K562 (cell line): Measurements from ENCODE around the gene DAB1. TPM values are rescaled to one million over a fixed set of nuclear protein-coding genes. Genes with fewer than 3 reads are reported as not detected.

Experiments
- ATAC-seq: fragments of 200-7000 bp; cut with Tn5 transposase; 3 replicates; pipeline ENCODE4 v1.9.1; 2020; ENCODE audit warnings: moderate library complexity
- BruUV-seq: library from RNA; stranded (reverse); fragments of 400-500 nt; replicated peaks from 2 replicates; lab custom pipeline; 2021; lab: Mats Ljungman, UMichigan
- CTCF ChIA-PET: fragments of 300-600 bp; formaldehyde crosslinking; extraction: SDS; loops from one replicate; lab custom pipeline; 2021; ENCODE audit warnings: low intra/inter-chr PET ratio; lab: Yijun Ruan, JAX
- POLR2A ChIA-PET: fragments of 300-600, 350-650 bp; sonication (Branson Sonifier 250); formaldehyde crosslinking; extraction: SDS; loops from one replicate; lab custom pipeline; 2021; ENCODE audit warnings: antibody characterized with exemption, inconsistent platforms; lab: Yijun Ruan, JAX
- DNase-seq, 4 experiments: peaks; one replicate each; pipeline versions ENCODE4 v3.0.0 to v3.0.0-alpha.2; 2011 to 2018; ENCODE audit warnings: low spot score in 3 of 4, mixed read lengths in 3 of 4; ENCODE audit errors: extremely low read depth in 1 of 4
- FAIRE-seq: peaks from 2 replicates; lab custom pipeline; 2011; peaks lifted over from hg19 to GRCh38; lab: Jason Lieb, UNC
- H2AFZ ChIP-seq: 2 replicates; pipeline ENCODE4 v1.6.0; 2011; ENCODE audit warnings: low read depth, low read length, control low read depth, inconsistent platforms
- H3K27ac ChIP-seq: fragments of 200-600 bp; 3 replicates; pipeline ENCODE4 v1.8.0; 2011; ENCODE audit warnings: low read depth, mild to moderate bottlenecking, control low read depth, inconsistent platforms, low read length, moderate library complexity, mixed read lengths; ENCODE audit errors: extremely low read depth
- H3K27me3 ChIP-seq, 2 experiments: fragments of 300-600 bp in 1 of 2; 2 replicates in 1 of 2; 3 replicates in 1 of 2; pipeline versions ENCODE4 v1.6.0 to v1.8.0; 2011; ENCODE audit warnings: inconsistent platforms in 2 of 2, low read length in 2 of 2, mild to moderate bottlenecking in 1 of 2, mixed read lengths in 1 of 2, moderate library complexity in 1 of 2; ENCODE audit not compliant: control insufficient read depth in 2 of 2, insufficient read depth in 2 of 2
- H3K36me3 ChIP-seq: fragments of 300-600 bp; 3 replicates; pipeline ENCODE4 v1.8.0; 2011; ENCODE audit warnings: mild to moderate bottlenecking, low read length, inconsistent platforms; ENCODE audit not compliant: control insufficient read depth, insufficient read depth
- H3K4me1 ChIP-seq, 2 experiments: fragments of 200-600 bp in 1 of 2; replicated peaks in 1 of 2; 2 replicates in 1 of 2; 3 replicates in 1 of 2; pipeline versions ENCODE4 v1.5.1 to v1.8.0; 2011; ENCODE audit warnings: inconsistent platforms in 2 of 2, low read length in 2 of 2, mild to moderate bottlenecking in 1 of 2, mixed read lengths in 1 of 2, moderate library complexity in 1 of 2; ENCODE audit not compliant: control insufficient read depth in 2 of 2, insufficient read depth in 2 of 2
- H3K4me2 ChIP-seq: 2 replicates; pipeline ENCODE4 v1.6.1; 2011; ENCODE audit warnings: low read length, control low read depth, inconsistent platforms, mixed read lengths; ENCODE audit not compliant: insufficient read depth
- H3K4me3 ChIP-seq: fragments of 200-600 bp; sonication (generic), shearing (Covaris generic); 2 replicates; pipeline ENCODE4 v1.5.1; 2016; ENCODE audit warnings: control low read depth, inconsistent platforms
- H3K79me2 ChIP-seq: fragments of 200-600 bp; 3 replicates; pipeline ENCODE4 v1.8.0; 2011; ENCODE audit warnings: low read length, inconsistent platforms; ENCODE audit not compliant: control insufficient read depth, insufficient read depth
- H3K9ac ChIP-seq, 2 experiments: 2 replicates each; pipeline versions ENCODE4 v1.6.0 to v1.6.1; 2011; ENCODE audit warnings: low read depth in 2 of 2, low read length in 2 of 2, control low read depth in 1 of 2, inconsistent platforms in 1 of 2, mild to moderate bottlenecking in 1 of 2, mixed read lengths in 1 of 2; ENCODE audit not compliant: insufficient read depth in 1 of 2
- H3K9me1 ChIP-seq: one replicate; pipeline ENCODE4 v1.6.0; 2011; ENCODE audit warnings: inconsistent platforms, mild to moderate bottlenecking, low read length, moderate library complexity; ENCODE audit not compliant: control insufficient read depth, insufficient read depth
- H3K9me3 ChIP-seq: replicated peaks from 2 replicates; pipeline ENCODE4 v1.5.1; 2011; ENCODE audit warnings: low read depth, low read length, inconsistent platforms; ENCODE audit not compliant: control insufficient read depth, insufficient read depth
- H4K20me1 ChIP-seq: replicated peaks from 2 replicates; pipeline ENCODE4 v1.6.1; 2011; ENCODE audit warnings: low read length, inconsistent platforms, mixed read lengths; ENCODE audit not compliant: control insufficient read depth, insufficient read depth
- CXXC5 ChIP-seq: fragments of 250-450 bp; sonication (Bioruptor Pico); IDR thresholded peaks from 2 replicates; pipeline ENCODE4 v1.8.0; 2022; ENCODE audit warnings: inconsistent platforms, mild to moderate bottlenecking, moderate library complexity
- DMBX1 ChIP-seq: fragments of 250-450 bp; sonication (Bioruptor Pico); IDR thresholded peaks from 2 replicates; pipeline ENCODE4 v1.8.0; 2022; ENCODE audit warnings: inconsistent platforms, mild to moderate bottlenecking, moderate library complexity, borderline replicate concordance
- NR4A1 ChIP-seq, 2 experiments: fragments of 250-450 bp in 1 of 2; fragments of 450-650 bp in 1 of 2; sonication (Bioruptor Pico) in 1 of 2; IDR thresholded peaks; 2 replicates each; pipeline versions ENCODE4 v1.4.0 to v1.6.1; 2016 to 2020; ENCODE audit warnings: mild to moderate bottlenecking in 2 of 2, missing compliant biosample characterization in 1 of 2, missing genetic modification characterization in 1 of 2, moderate library complexity in 1 of 2
- RFX1 ChIP-seq: fragments of 450-650 bp; IDR thresholded peaks from 2 replicates; pipeline ENCODE4 v1.6.1; 2016; ENCODE audit warnings: mild to moderate bottlenecking, moderate library complexity
- SOX6 ChIP-seq: fragments of 450-650 bp; IDR thresholded peaks from 2 replicates; pipeline ENCODE4 v1.6.1; 2014; ENCODE audit warnings: mild to moderate bottlenecking
- TCF3 ChIP-seq: sonication (generic); formaldehyde crosslinking; IDR thresholded peaks from 2 replicates; pipeline ENCODE4 v1.4.0; 2020; ENCODE audit warnings: mild to moderate bottlenecking, missing genetic modification reagents
- TRIM28 ChIP-seq: fragments of 450-650 bp; IDR thresholded peaks from 2 replicates; pipeline ENCODE4 v1.6.1; 2017
- ZBTB43 ChIP-seq: sonication (generic); formaldehyde crosslinking; IDR thresholded peaks from 2 replicates; pipeline ENCODE4 v1.8.0; 2023; ENCODE audit warnings: mild to moderate bottlenecking, missing genetic modification reagents
- ZBTB5 ChIP-seq: fragments of 450-650 bp; IDR thresholded peaks from 2 replicates; pipeline ENCODE4 v1.6.1; 2017; ENCODE audit warnings: antibody characterized with exemption
- ZNF253 ChIP-seq: fragments of 250-450 bp; sonication (Bioruptor Pico); conservative IDR thresholded peaks from 2 replicates; pipeline ENCODE4 v1.6.1; 2021; ENCODE audit warnings: mild to moderate bottlenecking
- WGBS: fragments of 100-300 bp; shearing (Covaris generic); methylation state at CpG from one replicate; pipeline ENCODE4 v1.1.6; 2016; ENCODE audit warnings: low coverage, mixed read lengths; ENCODE audit not compliant: insufficient coverage; ENCODE audit errors: missing lambda C conversion rate; 5-methylcytosine and 5-hydroxymethylcytosine counted together
- in situ Hi-C: fragments of 300-500 bp; cut with MboI; formaldehyde crosslinking; loops from 4 replicates; pipeline ENCODE4 v1.15.0; 2018; ENCODE audit warnings: inconsistent platforms, mixed read lengths
- intact Hi-C: fragments of 100-400 bp; cut with micrococcal nuclease; formaldehyde crosslinking; loops from 2 replicates; pipeline ENCODE4 v1.14.2; 2022
- polyA plus RNA-seq, 8 experiments: library from polyadenylated mRNA; depleted of rRNA in 4 of 8; stranded (reverse) in 5 of 8; unstranded in 3 of 8; fragments of >200 nt; fragmentation: Nextera tagmentation in 2 of 8; fragmentation: Illumina TruSeq in 1 of 8; extraction: Ambion mirVana in 2 of 8; extraction: Trizol in 1 of 8; gene quantifications; 2 replicates each; pipeline versions ENCODE4 v1.2.1 to v1.2.3, GENCODE V29; 2011 to 2014; ENCODE audit warnings: inconsistent platforms in 1 of 8, missing spikeins in 1 of 8
- total RNA-seq, 7 experiments: library from RNA; depleted of rRNA in 6 of 7; stranded (reverse); fragments of >200 nt in 6 of 7; fragmentation: Illumina TruSeq in 2 of 7; extraction: Trizol in 2 of 7; gene quantifications; 2 replicates each; pipeline versions ENCODE4 v1.2.1 to v1.2.3, GENCODE V29; 2011 to 2021; ENCODE audit warnings: low replicate concordance in 1 of 7

Gene DAB1
- total and polyA plus RNA-seq, 9 of the 15 experiments (the other 6 are each of a cell fraction or from before 2014, with no cell fraction given) = not detected

- H3K27ac ChIP-seq = no peak overlapping the region
- no peaks in the 10 kb centered on the region for H3K36me3 ChIP-seq
- intact Hi-C loops (no loop called here), in situ Hi-C loops (no loop called here)
- 0% methylated on average over 4 of the region's 4 CpGs for WGBS
- no peaks in the 10 kb centered on the region for H4K20me1 ChIP-seq
- no peak for DNase-seq
- no peak for FAIRE-seq
- H3K4me3 ChIP-seq = no peak overlapping the region
- no peak overlapping the region for H3K4me2 ChIP-seq
- no peaks in the 10 kb centered on the region for H3K27me3 ChIP-seq
- POLR2A ChIA-PET = no interaction called here
- no peak for ATAC-seq
- no peak overlapping the region for H2AFZ ChIP-seq
- CTCF ChIA-PET = no interaction called here
- H3K9ac ChIP-seq = no peak overlapping the region
- BruUV-seq = no TSS peak
- TF ChIP-seq RFX1 = no peak
- no peak for TF ChIP-seq TRIM28
- TF ChIP-seq ZNF253 (CRISPR knock-in tag) = no peak
- no peak for TF ChIP-seq SOX6
- no peak for TF ChIP-seq ZBTB43
- TF ChIP-seq TCF3 (CRISPR knock-in tag) = no peak
- TF ChIP-seq CXXC5 (CRISPR knock-in tag) = no peak
- no peak for TF ChIP-seq ZBTB5
- TF ChIP-seq DMBX1 (CRISPR knock-in tag) = no peak
- no peak for TF ChIP-seq NR4A1 (CRISPR knock-in tag; IDR thresholded peaks at IDR 0.05)
- no peak for TF ChIP-seq NR4A1 (tag; IDR thresholded peaks at IDR 0.05)
- H3K4me1 ChIP-seq = no peaks in the 10 kb centered on the region
- H3K9me1 ChIP-seq = no peaks in the 10 kb centered on the region
- H3K79me2 ChIP-seq = no peaks in the 10 kb centered on the region
- H3K9me3 ChIP-seq = no peaks in the 10 kb centered on the region
Observed at GRCh38 chr1:56975446-56975845, 448.4 kb downstream of the DAB1 start.
